Measurements from ENCODE around the gene PIP4P1. TPM values are rescaled to one million over a fixed set of nuclear protein-coding genes. Genes with fewer than 3 reads are reported as not detected.
A peak's percentile ranks its signal among the peaks of the same experiment; 100 is the strongest.

The PIP4P1 gene
- total and polyA plus RNA-seq, 9 of the 15 experiments (the other 6 are each of a cell fraction or from before 2014, with no cell fraction given) = 5.3 to 20.9 (median 10.7) TPM

- TF ChIP-seq MGA (IDR thresholded peaks at IDR 0.05) (peak; percentile 19; the same call in 1 of the 2 replicates), GTF2B (IDR thresholded peaks at IDR 0.05; ENCODE audit: extremely low read depth, insufficient read length) (no peak), ZNF778 (CRISPR knock-in tag; IDR thresholded peaks at IDR 0.05) (no peak), ELF2 (CRISPR knock-in tag; IDR thresholded peaks at IDR 0.05) (no peak), FOXJ2 (tag; IDR thresholded peaks at IDR 0.05) (0 out of 2 replicates have a peak, but pooled peaks have one; percentile 3), STAT6 (CRISPR knock-in tag; IDR thresholded peaks at IDR 0.05) (no peak), POLR2A (conservative IDR thresholded peaks at IDR 0.05) (peak; percentile 69), SRSF3 (IDR thresholded peaks at IDR 0.05; ENCODE audit: insufficient read depth, low read length) (no peak), MITF (IDR thresholded peaks at IDR 0.05) (no peak), NCOA6 (IDR thresholded peaks at IDR 0.05) (no peak)
Measured at GRCh38 chr14:20455355-20456300, 5.6 kb downstream of the PIP4P1 start (continued).
